Stimulated activated CD4-positive, alpha-beta T cell treated with anti-CD3 and anti-CD28 coated beads, Interleukin-12 subunit alpha, Interleukin-12 subunit beta, amount 100 ng/mL, for 4 hours (primary cell): ENCODE results near the gene F8A1.
"Not testable (repeated sequence)": the region's sequence is repeated elsewhere in the genome, so short reads cannot be mapped to it uniquely, and the experiment has no call there.

Experiments
- DNase-seq: peaks from one replicate; pipeline ENCODE4 v3.0.0-alpha.2; 2020

F8A1 gene

GRCh38 chrX:154886069-154886788 is at the start of gene F8A1:
TSS of gene F8A1 (plus strand) at chrX:154886355. CDS start at chrX:154886375, 20 bp downstream.
- DNase-seq: peak; percentile 42

GRCh38 chrX:154840856-154841255 is 45.3 kb upstream of the F8A1 start:
- no peak for DNase-seq

- DNase-seq: no peak
Measured at GRCh38 chrX:154850957-154851611, 35.1 kb upstream of the F8A1 start.

DNA sequence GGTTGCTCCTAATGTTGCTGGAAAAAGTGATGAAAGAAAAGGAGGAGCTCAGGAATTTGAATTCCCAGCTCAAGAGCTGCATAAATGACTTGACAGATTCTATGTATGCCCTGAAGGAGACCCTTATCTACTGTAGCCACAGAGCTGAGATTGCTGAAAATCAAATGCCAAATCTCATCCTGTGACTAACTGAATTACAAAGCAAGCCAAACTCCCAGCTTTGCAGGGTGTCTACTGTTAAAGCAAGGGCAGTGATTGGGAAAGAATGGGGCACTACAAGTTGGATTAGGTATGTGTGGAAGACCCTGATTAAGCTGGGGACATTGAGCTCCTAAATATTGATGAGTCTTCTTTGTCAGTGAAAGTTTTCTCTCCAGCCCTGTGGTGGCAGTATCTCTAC is 30.9 kb upstream of the F8A1 start:
- DNase-seq: no peak

- DNase-seq: not testable (repeated sequence)
Measured at GRCh38 chrX:154868522-154868921, 17.6 kb upstream of the F8A1 start.

DNA sequence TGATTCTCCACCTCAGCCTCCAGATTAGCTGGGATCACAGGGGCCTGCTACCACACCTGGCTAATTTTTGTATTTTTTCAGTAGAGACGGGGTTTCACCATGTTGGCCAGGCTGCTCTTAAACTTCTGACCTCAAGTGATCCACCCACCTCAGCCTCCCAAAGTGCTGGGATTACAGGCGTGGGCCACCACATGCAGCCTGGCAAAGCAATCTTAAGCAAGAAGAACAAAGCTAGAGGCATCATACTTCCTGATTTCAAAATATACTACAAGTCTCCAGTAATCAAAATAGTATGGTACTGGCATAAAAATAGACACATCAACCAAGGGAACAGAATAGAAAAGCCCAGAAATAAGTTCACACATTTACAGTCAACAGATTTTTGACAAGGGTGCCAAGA is 12.8 kb upstream of the F8A1 start:
- no peak for DNase-seq

- not testable (repeated sequence) for DNase-seq
Measured at GRCh38 chrX:154884069-154884468, 2.1 kb upstream of the F8A1 start.

DNA sequence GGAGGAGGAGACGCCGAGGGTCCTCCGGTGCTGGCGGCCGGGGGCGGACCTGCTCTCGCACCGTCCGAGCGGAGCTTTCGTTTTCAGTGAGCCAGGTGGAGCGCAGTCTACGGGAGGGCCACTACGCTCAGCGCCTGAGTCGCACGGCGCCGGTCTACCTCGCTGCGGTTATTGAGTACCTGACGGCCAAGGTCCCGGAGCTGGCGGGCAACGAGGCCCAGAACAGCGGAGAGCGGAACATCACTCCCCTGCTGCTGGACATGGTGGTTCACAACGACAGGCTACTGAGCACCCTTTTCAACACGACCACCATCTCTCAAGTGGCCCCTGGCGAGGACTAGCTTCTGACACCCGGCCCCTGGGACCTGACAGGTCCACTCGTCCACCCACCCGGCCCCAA is 1.1 kb upstream of the F8A1 start:
- not testable (repeated sequence) for DNase-seq

- not testable (repeated sequence) for DNase-seq
Measured at GRCh38 chrX:154885549-154885948, 606 bp upstream of the F8A1 start.

GRCh38 chrX:154886789-154887221 is 650 bp downstream of the F8A1 start:
- DNase-seq: not testable (repeated sequence)

DNA sequence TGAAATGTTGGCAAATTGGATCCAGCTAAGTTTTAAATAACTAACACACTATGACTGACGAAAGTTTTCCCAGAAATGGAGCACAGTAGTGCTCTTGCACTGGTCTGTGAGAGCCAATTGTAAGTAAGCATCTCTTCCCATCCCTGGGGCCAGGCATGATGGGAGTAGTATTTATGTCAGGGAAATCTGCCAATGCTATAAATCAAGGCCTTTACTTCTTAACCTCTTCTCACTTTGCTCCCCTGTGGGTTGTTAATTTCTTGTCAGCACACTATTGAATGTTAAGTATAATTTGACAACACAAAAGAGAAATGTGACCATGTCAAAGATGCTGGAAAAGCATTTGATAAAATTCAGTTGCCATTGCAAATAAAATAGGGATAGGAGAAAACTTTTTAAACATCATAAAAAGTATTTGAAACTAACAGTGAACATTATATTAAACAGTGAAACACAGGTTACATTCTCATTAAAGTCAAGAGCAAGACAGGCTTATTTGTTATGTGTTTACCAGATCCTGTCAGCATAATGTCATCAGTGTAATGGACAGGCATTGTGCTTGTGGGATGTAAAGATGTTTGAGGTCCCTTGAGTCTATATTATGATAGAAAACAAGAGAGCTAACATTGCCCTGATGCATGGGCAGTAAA is 5.0 kb downstream of the F8A1 start:
- no peak for DNase-seq

GRCh38 chrX:154892296-154892695 is 6.1 kb downstream of the F8A1 start:
- DNase-seq: no peak

DNA sequence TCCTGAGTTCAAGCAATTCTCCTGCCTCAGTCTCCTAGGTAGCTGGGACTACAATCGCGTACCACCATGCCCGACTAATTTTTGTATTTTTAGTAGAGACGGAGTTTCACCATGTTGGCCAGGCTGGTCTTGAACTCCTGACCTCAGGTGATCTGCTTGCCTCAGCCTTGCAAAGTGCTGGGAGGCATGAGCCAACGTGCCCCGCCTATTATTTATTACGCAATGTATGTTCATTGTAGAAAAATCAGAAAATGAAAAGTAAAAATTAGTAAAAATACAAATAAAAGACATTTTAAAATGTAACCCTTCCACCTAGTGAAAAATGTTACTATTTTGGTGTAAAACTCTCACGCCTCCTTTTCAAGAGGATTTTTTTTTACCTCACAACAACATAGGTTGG is 14.2 kb downstream of the F8A1 start:
- no peak for DNase-seq

DNA sequence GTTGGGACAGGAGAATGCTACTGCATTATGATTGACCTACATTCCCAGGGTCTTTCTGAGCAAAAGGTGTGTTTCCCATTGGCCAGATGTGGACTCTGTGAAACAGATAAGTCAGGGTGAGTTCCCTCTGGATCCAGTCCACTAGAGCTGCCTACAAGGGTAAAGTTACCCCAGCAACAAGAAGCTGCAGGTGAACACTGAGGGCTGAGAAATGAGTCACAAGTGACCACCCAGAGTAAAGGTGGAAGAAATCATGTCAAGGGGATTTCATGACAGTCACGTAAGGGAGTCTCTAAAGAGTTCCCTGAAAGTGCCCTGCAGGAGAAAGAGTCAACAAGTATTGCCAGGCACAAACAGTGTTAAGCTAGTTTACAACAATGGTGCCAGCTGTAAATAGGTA is 16.3 kb downstream of the F8A1 start:
- no peak for DNase-seq

DNA sequence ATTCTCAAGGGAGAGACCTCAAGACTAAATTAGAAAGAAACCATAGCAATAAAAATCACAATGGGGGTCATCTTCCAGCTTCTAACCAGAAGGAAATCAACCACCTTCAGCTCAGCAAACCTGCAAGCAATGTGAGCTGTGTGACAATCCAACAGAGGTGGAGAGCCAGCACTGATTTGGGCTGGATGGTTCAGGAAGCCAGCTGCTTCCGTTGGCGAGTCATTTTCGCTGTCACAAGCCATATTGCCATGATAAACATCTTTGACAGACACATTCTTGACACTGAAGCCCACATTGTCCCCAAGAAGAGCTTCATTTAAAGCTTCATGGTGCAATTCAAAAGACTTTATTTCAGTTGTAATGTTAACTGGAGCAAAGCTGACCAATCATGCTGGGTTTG is 22.7 kb downstream of the F8A1 start:
- no peak for DNase-seq

DNA sequence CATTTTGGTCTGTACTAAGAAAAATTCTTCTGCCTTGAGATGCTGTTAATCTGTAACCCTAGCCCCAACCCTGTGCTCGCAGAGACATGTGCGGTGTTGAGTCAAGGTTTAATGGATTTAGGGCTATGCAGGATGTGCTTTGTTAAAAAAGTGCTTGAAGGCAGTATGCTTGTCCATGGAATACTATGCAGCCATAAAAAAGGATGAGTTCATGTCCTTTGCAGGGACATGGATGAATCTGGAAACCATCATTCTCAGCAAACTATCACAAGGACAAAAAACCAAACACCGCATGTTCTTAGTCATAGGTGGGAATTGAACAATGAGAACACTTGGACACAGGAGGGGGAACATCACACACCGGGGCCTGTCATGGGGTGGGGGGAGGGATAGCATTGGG is 23.9 kb downstream of the F8A1 start:
- not testable (repeated sequence) for DNase-seq

DNA sequence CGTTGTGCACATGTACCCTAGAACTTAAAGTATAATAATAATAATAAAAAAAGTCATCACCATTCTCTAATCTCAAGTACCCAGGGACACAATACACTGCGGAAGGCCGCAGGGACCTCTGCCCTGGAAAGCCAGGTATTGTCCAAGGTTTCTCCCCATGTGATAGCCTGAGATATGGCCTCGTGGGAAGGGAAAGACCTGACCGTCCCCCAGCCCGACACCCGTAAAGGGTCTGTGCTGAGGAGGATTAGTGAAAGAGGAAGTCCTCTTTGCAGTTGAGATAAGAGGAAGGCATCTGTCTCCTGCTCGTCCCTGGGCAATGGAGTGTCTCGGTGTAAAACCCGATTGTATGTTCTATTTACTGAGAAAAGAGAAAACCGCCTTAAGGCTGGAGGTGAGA is 24.4 kb downstream of the F8A1 start:
- DNase-seq: not testable (repeated sequence)

- DNase-seq: no peak
Measured at GRCh38 chrX:154914052-154914451, 27.9 kb downstream of the F8A1 start.

DNA sequence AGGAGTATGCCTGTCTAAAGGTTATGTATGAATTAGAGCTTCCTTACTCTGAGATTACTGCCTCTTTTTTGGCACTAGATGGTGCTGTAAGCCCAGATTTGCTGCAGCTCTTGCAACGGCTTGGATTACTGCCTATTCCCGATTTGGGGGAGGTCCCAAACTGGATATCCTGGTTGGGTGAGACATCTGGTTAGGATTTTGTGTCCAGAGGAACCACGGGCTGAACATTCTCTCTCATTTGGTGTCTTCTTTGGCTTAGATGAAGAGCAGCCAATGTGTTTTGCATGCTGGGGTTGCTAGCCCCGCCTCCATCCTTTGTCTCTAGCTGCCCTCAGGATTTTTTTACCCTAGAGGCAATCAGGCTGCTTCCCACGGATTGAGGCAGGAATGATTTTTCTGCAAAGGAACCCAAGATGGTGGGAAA is 31.9 kb downstream of the F8A1 start:
- DNase-seq: peak; percentile 0

- not testable (repeated sequence) for DNase-seq
Measured at GRCh38 chrX:154924771-154925170, 38.6 kb downstream of the F8A1 start.
